NCI-H2081 (cell line): Measurements from ENCODE around the gene MFSD1.
"Not testable (repeated sequence)": the region's sequence is repeated elsewhere in the genome, so short reads cannot be mapped to it uniquely, and the experiment has no call there.

Experiments used
- DNase-seq, 2 experiments: peaks; one replicate each; lab custom pipeline; 2025; lab: John Stamatoyannopoulos, UW

Gene MFSD1

GRCh38 chr3:158776531-158776930 is 25.3 kb upstream of the MFSD1 start:
- no peak for DNase-seq

DNA sequence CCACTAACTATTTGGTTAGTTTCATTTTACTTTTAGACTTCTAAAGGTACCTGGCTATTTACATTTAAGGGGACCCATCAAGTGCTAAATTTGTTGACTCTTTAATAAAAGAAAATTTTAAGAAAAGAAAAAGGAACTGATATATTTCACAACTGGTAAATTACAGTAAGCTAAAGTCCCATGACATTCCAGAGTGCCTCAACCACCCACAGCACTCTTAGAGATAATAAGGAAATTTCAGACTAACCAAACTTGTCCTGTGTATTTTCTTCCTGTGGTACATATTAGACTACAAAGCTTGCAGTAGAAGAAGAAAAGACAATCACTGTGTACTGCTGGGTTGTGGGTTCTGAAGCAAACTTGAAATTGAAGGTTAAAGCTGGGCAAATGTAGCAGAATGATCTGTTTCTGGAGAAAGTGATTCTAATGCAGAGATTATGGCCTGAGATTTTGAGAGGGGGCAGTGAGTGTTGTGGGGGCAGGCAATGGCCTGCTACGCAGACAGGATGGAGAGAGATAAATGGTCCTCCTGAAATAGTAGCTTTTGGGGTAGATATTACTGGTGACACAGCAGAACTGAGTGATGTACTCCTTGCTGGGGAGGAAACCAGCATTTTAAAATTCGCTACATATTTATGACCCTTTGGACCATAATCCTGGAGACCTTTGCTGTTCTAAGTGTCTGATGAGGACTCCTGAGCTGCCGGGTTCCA is 24.5 kb upstream of the MFSD1 start:
- no peak for DNase-seq

- no peak for DNase-seq
These were observed 21.1 kb upstream of the MFSD1 start for GRCh38 chr3:158780766-158781165.

GRCh38 chr3:158781191-158781590 is 20.7 kb upstream of the MFSD1 start:
- no peak for DNase-seq

- DNase-seq, result no peak
These were observed 20.0 kb upstream of the MFSD1 start for GRCh38 chr3:158781849-158782248.

- DNase-seq, result no peak
These were observed 19.4 kb upstream of the MFSD1 start for GRCh38 chr3:158782283-158782989.

DNA sequence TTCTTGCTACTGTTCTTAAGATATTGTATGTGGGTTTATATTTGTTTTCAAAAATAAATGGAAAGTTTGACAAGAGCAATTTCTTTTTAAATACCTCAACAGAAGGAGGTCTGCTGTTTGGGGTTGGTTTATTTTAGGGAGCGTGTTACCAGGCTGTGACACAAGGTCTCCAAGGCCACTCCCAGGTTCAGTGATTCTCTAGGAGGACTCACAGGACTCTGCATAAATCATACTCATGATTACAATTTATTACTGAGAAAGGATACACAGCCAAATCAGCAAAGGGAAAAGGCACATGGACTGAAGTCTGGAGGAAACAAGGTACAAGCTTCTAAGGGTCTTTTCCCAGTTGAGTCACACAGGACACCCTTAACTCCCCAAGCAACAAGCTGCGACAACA is 18.8 kb upstream of the MFSD1 start:
- DNase-seq, result no peak

- DNase-seq, result no peak
These were observed 15.9 kb upstream of the MFSD1 start for GRCh38 chr3:158785972-158786371.

DNA sequence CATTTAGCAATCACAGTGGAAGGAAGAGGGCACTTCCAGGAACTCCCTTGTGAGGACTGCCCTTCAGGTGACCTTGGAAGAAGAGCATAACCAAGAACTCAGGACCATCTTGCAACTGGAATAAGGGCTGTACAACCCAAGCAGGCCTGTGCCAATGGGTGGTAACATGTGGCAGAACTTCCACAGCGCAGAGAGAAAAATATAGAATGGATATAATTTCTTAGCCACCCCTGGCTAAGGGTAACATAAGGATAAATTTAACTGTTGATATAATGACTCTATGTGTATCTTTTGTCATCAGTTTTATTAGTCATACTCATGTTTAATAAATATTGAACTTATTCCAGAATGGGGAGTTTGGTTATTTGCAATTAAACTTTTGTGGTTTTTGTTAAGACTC is 13.4 kb upstream of the MFSD1 start:
- no peak for DNase-seq

- peak; percentile 21 to 32 for DNase-seq
These were observed 12.3 kb upstream of the MFSD1 start for GRCh38 chr3:158789592-158789991.

DNA sequence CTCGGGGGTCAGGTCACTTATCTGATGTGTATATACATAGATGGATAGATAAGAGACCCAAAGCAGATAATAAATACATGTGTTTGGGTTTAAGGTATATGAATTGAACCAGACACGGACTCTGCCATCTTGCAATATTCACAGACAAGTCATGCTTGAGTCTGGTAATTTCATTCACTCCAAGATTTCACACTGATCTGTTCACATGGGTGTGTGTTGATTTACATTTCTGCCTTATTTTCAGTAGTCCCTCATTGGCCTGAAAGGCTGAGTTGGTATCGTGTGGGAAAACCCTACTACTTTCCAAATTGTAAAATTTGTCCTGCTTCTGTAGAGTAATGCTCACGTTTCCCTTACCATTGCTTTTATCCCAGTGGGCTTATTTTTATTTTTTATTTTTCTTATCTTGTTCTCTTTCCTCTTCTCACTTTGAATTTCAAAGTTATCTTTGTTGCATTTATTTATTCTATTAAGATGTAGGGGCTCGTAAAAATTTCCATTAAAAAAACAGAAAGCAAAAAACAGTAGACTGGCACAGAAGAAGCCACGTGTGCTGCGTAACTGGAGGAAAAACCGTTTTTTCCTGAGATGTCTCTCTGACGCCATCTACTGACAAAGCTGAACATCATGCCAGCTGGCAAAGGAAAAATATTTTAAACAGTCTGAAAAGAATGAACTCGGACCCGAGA is 10.8 kb upstream of the MFSD1 start:
- peak; percentile 85 to 86 for DNase-seq

GRCh38 chr3:158791590-158791920 is 10.3 kb upstream of the MFSD1 start:
- DNase-seq, result not testable (repeated sequence)

DNA sequence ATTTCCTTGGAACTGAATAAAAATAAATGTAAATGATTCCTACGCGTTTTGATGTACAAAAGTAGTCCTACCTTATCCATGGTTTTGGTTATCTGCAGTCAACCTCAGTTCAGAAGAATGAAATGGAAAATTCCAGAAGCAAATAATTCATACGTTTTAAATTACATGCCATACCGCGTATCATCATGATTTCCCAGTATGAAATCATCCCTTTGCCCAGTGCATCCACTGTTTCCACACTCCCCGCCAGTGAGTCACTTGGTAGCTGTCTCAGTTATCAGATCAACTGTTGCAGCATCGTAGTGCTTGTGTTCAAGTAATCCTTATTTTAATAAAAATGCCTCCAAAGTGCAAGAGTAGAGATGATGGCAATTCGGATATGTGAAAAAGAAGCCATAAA is 9.1 kb upstream of the MFSD1 start:
- DNase-seq, result no peak

DNA sequence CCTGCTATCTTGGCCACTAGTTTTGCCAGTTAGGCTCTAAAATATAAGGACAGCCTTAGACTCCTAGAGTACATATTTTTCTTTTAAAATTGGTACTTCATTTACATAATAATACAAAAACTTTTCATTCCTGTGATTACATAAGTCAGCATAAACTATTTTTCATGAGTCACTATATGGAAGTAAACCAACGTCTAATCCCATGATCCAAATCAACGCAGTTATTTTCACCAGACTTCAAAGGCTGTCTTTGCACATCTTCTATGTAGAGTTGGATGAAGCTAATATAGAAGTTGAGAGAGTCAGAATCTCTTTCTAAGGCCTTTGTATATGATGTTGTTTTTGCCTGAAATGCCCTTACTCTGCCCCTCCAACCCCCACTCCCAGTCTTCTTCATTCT is 7.6 kb upstream of the MFSD1 start:
- DNase-seq, result no peak

GRCh38 chr3:158794936-158795518 is 6.8 kb upstream of the MFSD1 start:
- DNase-seq, result peak; percentile 10 to 62

- no peak for DNase-seq
These were observed 653 bp upstream of the MFSD1 start for GRCh38 chr3:158801201-158801600.

GRCh38 chr3:158802409-158803268 is 785 bp downstream of the MFSD1 start:
- no peak for DNase-seq

GRCh38 chr3:158804441-158804840 is 2.6 kb downstream of the MFSD1 start:
- DNase-seq, result no peak

- DNase-seq, result no peak
These were observed 6.8 kb downstream of the MFSD1 start for GRCh38 chr3:158808697-158809096.

DNA sequence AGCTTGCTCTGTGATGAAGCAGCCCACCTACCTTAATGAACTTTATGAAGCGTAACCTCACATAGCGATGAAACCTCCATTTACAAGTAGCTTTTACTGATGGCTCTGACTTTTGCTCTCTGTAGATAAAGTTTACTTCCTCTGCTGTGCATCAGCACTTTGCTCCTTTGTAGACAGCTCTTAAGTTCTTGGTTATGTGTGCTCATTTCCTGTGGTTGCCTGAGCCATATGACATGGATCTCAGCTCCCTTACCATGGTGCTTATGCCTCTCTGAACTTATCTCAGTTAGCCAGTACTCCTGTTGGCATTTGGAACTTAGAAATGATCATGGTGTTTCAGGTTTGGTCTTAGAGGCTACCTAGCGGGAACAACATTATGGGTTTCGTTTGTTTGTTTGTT is 7.8 kb downstream of the MFSD1 start:
- no peak for DNase-seq

GRCh38 chr3:158810823-158811724 is 9.2 kb downstream of the MFSD1 start:
- DNase-seq, result no peak
